GM18868 (cell line): ENCODE results near the gene FAM181A.

ENCODE experiments used
- ATAC-seq: cut with Tn5 transposase; IDR thresholded peaks from one replicate; pipeline ENCODE4 v1.9.1; 2021; ENCODE audit warnings: mild to moderate bottlenecking, moderate library complexity; ENCODE audit not compliant: unreplicated experiment

The FAM181A gene

DNA sequence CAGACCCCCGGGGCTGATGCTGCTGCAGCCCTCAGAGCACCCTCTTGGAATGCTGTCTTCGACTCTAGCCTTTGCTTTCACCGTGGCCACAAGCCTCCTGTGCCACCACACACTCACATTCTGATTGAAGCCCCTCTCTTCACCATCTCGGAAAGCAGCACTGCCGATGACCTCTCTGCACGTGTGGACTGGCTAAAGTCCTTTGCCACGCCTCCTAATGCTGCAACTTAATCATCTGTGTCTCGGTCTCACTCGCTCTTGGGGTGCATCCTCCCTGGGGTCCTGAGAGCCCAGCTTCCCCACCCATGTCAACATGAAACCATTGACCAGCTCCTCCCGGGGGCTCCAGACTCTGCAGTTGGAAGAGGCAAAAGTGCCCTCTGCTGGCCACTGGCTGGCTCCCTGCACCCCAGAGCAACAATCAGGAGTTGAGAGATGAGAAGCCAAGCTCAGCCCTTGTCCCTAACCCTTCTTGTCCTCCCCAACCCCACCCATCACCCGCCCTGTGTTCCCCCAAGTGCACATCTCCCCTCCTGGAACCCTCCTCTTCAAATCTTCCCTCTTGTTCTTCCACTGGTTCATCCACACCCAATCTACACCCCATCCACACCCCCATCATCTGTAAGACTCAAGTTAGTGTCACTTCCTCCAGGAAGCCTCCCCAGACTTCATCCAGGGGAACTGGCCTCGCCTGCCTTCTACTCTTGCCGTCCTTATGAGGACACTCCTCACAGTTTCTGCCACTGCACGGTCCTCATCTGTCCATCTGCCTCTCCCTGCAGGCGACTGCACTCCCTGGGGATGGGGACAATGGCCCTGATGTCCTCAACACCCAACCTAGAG is 23.6 kb upstream of the FAM181A start:
- ATAC-seq = no peak

DNA sequence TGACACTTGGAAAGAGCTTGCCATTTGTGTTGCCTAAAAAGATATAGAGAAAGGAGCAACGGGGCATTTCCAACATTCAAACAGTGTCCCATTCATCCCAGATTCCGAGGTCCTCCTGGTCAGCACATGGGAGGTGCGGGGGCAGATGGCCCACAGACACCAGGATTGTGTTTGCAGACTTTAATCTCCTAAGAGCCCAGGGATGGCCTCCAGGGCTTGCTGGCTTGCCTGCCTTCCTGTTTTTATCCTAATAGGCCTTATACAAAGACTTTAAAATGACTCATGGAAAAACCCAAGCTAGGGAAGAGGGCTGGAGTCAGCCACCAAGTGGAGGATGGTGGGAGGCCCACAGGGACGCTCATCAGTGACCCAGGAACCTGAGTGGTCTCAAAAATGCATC is 21.5 kb upstream of the FAM181A start:
- ATAC-seq = no peak

DNA sequence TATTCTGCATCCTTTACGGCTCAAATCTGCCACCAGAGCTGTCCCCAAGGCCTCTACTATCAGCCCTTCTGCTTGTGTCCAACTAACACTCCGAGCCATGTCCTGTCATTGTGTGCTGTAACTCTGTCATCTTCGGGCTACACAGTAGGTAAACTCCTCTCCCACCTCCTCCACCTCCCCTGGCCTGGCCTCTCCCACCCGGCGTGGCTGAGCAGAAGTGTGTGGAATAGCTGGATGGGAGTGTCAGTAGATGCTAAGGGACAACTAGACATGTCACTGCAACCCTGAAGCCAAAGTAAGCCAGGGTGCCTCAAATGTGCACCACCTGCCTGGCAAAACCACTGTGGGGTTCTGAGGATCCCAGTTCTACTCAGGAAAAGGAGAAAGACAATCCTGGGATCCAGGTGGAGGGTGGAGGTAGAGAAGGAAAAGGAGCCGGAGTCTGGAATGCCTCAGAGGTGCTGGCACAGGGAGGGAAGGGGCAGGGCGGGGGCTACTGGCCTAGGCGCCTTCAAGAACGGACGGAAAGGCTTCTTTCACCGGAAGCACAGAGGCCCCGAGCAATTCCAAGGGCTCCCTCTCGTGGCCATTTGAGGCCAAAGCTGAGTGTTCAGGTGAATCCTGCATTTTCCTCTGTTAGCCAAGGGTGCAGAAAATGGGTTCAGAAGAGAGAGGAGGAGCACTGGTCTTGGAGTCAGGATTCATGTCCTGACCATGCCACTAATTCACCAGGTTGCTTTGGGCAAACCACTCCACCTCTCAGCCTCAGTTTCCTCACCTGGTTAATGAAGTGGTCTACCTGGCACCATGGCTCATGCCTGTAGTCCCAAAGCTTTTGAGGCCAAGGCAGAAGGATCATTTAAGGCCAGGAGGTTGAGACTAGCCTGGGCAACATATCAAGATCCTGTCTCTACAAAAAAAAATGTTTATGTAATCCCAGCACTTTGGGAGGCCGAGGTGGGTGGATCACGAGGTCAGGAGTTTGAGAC is 20.5 kb upstream of the FAM181A start:
- ATAC-seq = peak; percentile 71

DNA sequence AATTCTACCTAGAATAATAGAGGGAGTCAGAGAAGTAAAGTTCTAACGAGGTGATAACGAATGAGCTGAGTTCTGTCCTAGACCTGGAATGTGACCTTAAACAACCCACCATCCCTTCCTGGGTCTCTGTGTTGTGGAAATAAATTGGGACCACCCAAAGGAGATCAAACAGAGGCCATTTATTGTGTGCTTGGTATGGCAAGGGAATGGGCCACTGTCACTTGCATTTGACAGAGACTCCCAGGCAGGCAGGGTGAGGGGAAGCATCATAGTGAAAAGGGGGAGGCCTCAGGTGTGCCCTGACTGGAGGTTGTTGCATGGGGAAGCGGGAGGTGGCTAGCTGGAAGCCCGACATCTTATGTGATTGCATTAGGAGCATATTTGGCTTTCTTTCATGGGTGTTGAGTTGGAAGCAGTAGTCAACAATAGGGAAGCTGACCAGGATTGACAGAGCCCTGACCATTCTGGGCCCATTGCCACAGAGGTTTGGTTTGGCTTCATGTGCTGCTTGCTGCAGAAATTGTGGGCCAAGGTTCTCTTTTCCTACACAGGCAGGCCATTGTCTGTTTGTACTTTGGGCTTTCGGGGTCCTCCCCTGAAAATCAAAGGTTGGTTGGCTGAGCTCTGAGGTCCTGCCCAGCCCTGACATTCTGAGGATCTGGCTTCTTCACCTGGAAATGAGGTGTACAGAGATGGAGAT is 17.6 kb upstream of the FAM181A start:
- ATAC-seq = no peak

DNA sequence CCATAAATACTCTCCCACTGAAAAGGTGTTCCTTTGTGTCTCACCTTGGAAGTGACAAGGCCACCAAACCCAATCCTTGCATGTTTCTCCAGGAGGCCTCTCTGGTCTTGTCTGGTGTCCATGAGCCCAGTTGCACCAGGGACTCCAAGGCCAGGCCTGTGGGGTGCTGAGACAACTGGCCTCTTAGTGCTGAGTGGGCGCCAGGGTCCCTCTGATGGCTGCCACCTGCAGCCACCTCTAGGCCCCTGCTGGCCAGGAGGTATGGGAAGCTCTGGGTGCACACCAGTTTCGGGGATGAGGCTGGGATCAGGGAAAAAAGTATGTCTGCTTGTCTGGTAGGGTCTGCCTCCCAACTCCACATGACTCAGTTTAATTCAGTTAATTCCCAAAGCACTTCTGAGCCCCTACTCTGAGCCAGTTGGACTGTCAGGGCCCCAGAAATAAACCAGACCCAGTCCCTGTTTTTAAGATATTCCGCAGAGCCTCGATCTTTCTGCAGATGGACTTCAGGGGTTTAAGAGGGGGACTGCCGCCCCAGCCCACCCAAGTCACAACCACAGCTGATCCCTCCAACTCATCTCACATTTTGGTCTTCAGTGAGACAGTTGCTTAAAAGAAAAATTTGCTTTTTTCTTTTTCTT is 15.0 kb upstream of the FAM181A start:
- no peak for ATAC-seq

DNA sequence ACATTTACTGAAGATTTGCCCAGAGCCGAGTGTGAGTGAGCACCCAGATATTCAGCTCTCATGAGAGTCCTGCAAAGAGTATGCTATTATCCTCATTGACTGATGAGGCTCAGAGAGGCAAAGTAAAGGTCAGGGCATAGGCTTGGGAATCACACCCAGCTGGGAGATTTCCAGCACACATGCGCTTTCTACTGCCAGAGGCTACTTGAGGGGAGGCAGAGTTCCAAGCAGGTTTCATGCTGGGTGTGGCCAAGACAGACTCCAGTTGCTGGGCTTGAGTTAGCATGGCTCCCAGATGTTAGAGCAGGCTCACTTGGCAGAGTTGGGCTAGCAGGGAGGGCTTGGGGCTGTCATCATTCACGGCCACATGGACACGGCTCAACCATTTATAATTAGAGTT is 14.4 kb upstream of the FAM181A start:
- no peak for ATAC-seq

DNA sequence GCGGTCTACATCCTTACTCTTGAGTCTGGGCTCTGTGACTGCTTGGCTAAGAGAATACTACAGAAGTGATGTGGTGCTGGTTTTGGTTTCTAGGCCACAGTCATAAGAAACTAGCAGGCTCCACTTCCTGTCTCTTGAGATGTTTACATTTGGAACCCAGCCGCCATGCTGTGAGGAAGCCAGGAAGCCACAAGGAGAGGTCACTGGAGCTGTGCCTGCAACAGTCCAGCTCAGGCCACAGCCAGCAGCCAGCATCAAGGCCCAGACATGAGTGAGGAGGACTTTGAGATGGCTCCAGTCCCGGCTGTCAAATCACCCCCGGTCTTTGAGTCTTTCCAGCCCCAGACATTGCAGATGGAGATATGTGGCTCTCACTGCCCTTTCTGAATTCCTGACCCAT is 12.9 kb upstream of the FAM181A start:
- no peak for ATAC-seq

DNA sequence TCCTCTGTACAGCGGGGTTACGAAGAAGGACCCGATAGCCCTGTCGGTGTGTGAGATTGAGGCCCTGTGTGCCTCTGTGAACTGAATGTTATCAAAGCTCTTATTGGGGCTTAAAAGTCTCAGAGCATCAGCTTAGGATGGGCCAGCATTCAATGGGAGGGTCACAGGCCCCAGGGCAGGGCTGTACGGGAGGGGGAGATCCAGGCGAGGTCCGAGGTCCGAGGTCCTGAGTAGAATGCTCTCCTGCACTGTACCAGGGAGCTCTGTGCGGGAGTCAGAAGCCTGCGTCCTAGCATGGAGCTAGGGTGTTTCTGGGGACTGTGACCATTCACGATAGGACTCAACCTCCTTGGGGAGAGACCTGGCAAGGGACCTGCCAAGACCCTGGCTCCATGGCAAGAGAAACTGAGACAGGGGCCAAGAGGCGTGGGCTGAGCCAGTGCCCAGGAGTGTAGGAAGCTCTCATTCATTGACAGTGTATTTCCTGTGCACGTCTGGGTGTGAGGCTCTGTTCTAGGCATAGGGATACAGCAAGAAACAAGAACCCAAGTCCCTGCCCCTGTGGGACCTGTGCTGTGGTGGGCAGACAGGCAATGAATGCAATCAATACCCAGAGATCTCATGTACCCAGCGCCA is 12.0 kb upstream of the FAM181A start:
- no peak for ATAC-seq

DNA sequence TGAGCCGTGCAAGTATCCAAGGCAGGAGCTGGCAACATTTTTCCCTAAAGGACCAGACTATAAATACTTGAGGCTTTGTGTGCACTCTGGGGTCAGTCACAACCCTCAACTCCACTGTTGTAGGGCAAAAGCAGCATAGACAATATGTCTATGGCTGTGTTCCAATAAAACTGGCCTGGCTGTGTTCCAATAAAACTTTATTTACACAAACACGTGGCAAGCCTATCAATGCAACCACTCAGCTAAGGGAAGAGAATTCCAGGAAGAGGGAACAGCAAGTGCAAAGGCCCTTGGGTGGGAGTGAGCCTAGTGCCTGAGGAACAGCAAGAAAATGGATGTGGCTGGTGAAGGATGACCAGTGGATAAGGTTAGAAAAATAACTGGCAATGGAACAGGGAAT is 11.3 kb upstream of the FAM181A start:
- ATAC-seq = no peak

DNA sequence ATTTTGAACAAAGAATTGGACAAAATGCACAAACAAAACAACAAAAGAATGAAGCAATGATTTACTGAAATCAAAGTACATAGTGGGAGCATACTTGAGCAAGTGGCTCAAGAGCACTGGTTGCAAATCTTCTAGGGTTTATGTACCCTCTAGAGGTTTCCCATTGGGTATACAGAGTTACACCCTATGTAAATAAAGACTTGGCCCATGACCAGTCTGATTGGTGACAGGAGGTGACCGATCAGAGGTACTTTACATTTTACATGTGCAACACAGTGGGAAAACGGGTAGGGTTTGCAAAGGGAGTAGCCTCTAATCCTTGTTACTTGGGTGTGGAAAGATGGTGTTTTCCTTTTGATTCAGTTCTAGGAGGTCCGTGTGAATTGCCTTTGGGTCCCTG is 10.6 kb upstream of the FAM181A start:
- ATAC-seq = no peak

DNA sequence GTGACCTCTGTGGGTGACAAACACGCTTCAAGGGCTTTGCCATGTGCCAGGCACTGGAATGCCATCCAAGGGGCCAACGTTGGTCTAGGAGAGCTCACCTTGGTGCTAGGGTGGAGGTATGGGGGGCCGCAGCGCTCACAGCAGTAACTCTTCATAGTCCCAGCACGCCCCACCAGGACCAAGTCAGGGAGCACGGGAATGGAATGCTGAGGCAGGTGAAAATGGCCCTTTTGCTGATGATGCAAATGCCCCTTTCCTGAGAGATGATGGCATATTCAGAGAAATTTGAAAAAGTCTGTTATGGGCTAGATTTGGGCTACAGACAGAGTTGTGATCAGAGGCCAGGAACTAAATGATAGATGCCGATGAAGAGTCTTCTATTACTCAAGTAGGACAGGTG is 10.0 kb upstream of the FAM181A start:
- no peak for ATAC-seq

DNA sequence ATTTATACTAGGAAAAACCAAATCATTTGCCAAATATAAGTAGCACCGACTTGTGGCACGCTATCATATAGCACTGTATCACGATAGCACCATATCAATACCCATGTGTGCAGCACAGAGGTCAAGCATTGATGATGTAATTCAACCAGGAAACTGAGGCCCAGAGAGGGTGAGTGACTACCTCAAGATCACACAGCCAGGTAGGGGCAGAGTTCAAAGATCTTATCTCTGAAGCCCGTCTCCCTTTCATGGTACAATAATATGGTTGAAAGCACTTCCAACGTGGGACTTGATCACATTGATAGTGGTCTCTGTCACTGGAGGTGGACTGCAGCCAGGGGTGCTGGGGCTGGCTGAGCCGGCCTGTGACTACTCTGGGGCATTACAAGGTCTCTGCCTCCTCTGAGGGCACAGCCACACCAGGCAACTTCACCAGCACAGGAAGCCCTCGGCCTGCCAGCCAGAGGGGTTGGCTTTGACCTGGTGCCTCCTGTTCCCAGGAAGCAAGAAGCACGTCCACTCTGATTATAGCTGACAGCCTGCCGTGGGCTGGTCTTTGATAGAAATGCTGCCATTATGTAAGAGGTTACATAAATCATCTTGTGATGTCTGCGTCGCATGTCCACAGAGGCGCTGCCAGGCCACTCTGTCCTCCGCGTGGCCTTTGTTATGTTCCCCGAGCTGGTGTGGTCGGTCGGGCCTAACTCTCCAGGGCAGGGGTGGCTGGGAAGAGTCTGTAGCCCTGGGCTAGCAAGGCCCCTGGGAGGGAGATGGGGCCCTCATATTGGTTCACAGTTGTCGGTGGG is 5.9 kb upstream of the FAM181A start:
- ATAC-seq = no peak

DNA sequence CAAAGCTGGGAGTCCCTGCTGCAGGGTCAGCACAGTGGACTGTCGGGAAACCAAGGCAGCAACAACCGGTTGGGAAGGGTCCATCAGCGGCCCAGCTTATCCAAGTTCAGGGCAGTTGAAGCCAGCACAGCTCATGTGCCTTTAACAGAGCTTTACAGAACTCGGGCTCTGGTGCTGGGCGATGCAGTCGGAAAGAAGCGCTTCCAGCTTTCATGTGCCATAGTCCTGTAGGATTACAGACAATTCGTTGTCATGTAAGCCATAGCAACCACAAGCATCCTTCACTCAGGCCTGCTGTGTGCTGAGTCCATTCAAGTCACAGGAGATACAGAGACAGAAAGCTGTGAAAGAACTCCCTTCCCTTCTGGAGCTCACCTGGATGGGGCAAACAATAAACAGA is 3.5 kb upstream of the FAM181A start:
- ATAC-seq = no peak

DNA sequence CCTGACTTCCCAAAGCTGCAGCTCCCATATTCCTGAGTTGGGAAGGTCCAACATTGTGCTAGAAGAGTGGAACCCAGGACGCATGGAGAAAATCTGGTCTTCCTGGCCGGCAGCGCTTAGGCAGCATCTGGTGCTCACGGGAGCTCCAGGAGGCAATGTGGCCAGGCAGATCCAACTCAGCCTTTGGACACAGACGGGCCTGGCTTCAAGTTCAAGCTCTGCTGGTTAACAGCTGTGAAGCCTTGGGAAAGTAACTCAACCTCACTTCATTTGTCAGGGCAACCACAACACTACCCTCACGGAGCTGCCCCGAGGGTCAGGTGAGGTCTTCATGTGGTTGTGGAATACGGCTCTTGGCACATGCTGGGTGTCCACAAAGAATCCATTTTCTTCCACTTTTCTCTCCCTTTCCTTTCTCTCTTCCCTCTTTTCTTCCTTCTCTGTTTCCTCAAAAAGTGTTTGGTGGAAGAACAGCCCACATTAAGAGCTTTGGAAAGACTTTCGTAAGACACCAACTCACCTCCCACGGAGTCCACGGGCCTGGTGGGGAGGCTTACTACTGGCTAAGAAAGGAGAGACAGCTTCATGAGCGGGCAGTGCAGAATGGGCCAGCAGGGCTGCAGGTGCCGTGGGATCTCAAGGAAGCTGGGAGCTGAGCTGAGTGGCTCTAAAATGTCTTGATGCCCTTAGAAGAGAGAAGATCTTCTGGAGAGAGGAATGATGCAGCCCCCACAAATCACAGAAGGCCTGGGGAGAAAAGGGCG is 2.4 kb upstream of the FAM181A start:
- ATAC-seq = no peak

DNA sequence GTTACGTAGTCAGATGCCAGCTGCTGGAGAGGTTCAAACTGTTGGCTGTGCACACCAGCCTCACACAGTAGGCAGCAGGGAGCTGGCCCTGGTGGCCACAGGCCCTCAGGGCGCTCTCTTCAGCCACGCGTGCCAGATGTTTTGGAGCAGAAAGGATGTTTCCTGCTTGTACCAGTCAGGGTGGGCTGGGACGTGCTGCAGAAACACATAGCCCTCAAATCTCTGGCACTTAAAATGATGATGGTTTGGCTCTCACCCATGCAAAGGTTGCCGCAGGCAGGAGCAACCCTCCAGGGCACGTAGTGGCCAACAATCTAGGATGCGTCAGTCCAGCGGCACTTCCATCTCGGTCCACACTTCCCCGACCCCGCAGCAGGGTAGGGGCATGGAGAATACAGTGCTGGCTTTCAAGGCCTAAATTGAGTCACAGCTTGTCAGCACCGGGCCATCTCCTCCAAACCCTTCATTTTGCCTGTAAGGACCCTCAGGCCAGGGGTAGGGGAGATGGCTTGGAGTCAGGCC is 1.7 kb upstream of the FAM181A start:
- no peak for ATAC-seq

DNA sequence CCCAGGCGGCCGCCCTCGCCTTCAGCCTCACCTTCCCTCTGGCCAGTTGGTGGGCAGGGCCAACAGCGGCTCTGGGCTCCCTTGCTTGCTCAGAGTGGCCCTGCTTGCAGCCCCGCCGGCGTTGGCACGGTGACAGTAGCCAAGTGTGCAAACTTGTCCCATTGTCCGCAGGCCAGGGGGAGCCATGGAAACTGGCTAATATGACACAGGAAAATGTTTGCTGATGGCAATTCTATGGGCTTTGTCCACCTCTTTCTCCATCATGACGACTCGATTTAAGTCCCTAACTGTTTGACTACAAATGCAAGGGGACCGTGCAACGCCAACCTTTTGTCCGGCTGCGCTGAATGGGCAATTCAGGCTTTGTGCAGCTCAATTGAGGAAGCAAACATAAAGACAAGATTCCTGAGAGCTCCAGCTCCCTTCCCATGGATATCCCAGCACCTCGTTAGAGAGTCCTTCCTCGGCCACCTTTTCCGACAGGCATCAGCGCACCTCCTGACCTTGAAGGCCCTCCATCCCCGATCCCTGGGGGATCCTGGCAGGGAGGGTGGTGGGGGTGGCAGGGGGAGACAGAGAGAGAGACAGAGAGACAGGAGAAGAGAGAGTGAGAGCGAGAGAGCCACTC is 785 bp upstream of the FAM181A start:
- ATAC-seq = no peak

DNA sequence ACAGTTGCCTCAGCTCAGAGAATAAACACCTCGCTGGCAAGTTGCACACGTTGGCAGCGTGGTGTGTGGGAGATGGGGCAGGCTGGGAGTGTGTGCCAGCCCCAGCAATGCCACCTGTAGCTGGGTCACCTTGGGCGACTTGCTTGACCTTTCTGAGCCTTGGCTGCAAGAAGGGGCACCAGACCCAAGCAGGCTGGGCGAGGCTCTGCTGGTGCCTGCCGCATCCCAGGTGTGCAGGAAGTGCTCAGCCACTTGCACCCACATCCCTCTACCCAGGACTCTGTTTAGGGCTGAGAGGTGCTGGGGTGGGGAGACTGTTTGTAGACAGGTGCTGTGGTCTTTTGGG is 629 bp downstream of the FAM181A start:
- no peak for ATAC-seq
